ENCODE measurements around the gene GALNT9. TPM values are rescaled to one million over a fixed set of nuclear protein-coding genes. Genes with fewer than 3 reads are reported as not detected.

Gene GALNT9
- polyA plus RNA-seq, 1 of the 3 experiments (the other 2 are of a cell fraction): not detected

GRCh38 chr12:132199526-132200319 is 129.7 kb downstream of the GALNT9 start:
- CTCF ChIA-PET: no interaction called here
- H4K20me1 ChIP-seq (ENCODE audit: insufficient read depth): no peaks in the 10 kb centered on the region
- H3K4me3 ChIP-seq (ENCODE audit: low read depth in 2 of 2, low read length in 1 of 2): no peak overlapping the region
- H3K4me1 ChIP-seq (ENCODE audit: control insufficient read depth in 1 of 2, insufficient read depth in 2 of 2, low read depth in 1 of 2, low read length in 1 of 2): no peaks in the 10 kb centered on the region; a peak in 1 of 4 replicates
- no peak for DNase-seq
- H2AFZ ChIP-seq (ENCODE audit: low read depth): no peak overlapping the region
- no peak overlapping the region for H3K27ac ChIP-seq (ENCODE audit: low read depth in 2 of 2, low read length in 1 of 2)
- H3K9me2 ChIP-seq: no peaks in the 10 kb centered on the region
- POLR2A ChIA-PET: no interaction called here
- no peaks in the 10 kb centered on the region for H3K36me3 ChIP-seq (replicated peaks in 1 of 2; ENCODE audit: control insufficient read depth in 1 of 2, insufficient read depth in 2 of 2, low read length in 1 of 2)
- H3K79me2 ChIP-seq (ENCODE audit: insufficient read depth): no peaks in the 10 kb centered on the region
- H3K9me3 ChIP-seq: no peaks in the 10 kb centered on the region
- no peak overlapping the region for H3K4me2 ChIP-seq
- no peak overlapping the region for H3K9ac ChIP-seq
- H3F3A ChIP-seq (replicated peaks; ENCODE audit: insufficient read depth): no peaks in the 10 kb centered on the region
- peaks cover 98% of the 10 kb centered on the region for H3K27me3 ChIP-seq (ENCODE audit: insufficient read depth)
- WGBS (ENCODE audit: low lambda C conversion rate): 28% methylated on average over 19 of the region's 24 CpGs
- TF ChIP-seq SMC3 (IDR thresholded peaks at IDR 0.05; ENCODE audit: low read depth, low read length) (no peak), TEAD4 (IDR thresholded peaks at IDR 0.05; ENCODE audit: borderline replicate concordance, insufficient read depth) (no peak), RCOR1 (IDR thresholded peaks at IDR 0.05; ENCODE audit: low read length) (no peak), YY1 (IDR thresholded peaks at IDR 0.05; ENCODE audit: low read depth) (no peak)
- TF ChIP-seq, protein P1, sequence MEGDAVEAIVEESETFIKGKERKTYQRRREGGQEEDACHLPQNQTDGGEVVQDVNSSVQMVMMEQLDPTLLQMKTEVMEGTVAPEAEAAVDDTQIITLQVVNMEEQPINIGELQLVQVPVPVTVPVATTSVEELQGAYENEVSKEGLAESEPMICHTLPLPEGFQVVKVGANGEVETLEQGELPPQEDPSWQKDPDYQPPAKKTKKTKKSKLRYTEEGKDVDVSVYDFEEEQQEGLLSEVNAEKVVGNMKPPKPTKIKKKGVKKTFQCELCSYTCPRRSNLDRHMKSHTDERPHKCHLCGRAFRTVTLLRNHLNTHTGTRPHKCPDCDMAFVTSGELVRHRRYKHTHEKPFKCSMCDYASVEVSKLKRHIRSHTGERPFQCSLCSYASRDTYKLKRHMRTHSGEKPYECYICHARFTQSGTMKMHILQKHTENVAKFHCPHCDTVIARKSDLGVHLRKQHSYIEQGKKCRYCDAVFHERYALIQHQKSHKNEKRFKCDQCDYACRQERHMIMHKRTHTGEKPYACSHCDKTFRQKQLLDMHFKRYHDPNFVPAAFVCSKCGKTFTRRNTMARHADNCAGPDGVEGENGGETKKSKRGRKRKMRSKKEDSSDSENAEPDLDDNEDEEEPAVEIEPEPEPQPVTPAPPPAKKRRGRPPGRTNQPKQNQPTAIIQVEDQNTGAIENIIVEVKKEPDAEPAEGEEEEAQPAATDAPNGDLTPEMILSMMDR (IDR thresholded peaks at IDR 0.05): no peak

DNA sequence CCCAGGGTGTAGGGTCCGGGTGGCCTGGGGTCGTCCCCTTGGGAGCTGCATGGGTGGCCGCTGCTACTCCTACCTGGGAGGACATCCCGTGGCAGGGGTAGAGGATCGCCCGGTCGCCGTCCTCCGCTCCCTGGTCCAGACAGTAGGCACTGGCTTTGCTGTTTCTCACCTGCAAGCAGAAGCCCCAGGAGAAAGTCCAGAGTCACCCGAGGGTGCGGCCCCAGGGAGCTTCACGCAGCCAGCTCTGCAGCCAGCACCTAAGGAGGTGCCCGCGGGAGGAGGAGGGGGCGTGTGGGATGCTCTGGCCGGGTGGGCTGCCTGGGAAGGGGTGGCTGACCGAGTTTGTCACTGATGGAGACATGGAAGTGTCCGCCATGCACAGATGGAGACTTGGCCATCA is 130.3 kb downstream of the GALNT9 start:
- Histone ChIP-seq H3K27me3 (ENCODE audit: insufficient read depth) (peaks cover 98% of the 10 kb centered on the region), H3K36me3 (replicated peaks in 1 of 2; ENCODE audit: control insufficient read depth in 1 of 2, insufficient read depth in 2 of 2, low read length in 1 of 2) (no peaks in the 10 kb centered on the region), H3K9me3 (no peaks in the 10 kb centered on the region), H3K27ac (ENCODE audit: low read depth in 2 of 2, low read length in 1 of 2) (no peak overlapping the region), H2AFZ (ENCODE audit: low read depth) (no peak overlapping the region), H3K4me2 (no peak overlapping the region), H3K4me3 (ENCODE audit: low read depth in 2 of 2, low read length in 1 of 2) (no peak overlapping the region), H3K4me1 (ENCODE audit: control insufficient read depth in 1 of 2, insufficient read depth in 2 of 2, low read depth in 1 of 2, low read length in 1 of 2) (no peaks in the 10 kb centered on the region; a peak in 1 of 4 replicates), H3K79me2 (ENCODE audit: insufficient read depth) (no peaks in the 10 kb centered on the region), H3K9me2 (no peaks in the 10 kb centered on the region), H3K9ac (no peak overlapping the region), H3F3A (replicated peaks; ENCODE audit: insufficient read depth) (no peaks in the 10 kb centered on the region), H4K20me1 (ENCODE audit: insufficient read depth) (no peaks in the 10 kb centered on the region)
- POLR2A ChIA-PET: no interaction called here
- DNase-seq: no peak
- TF ChIP-seq YY1 (IDR thresholded peaks at IDR 0.05; ENCODE audit: low read depth) (no peak), POLR2AphosphoS5 (IDR thresholded peaks at IDR 0.05; ENCODE audit: low read depth, low read length) (no peak), SMC3 (IDR thresholded peaks at IDR 0.05; ENCODE audit: low read depth, low read length) (no peak)
- 11% methylated on average over 8 of the region's 18 CpGs for WGBS (ENCODE audit: low lambda C conversion rate)
- CTCF ChIA-PET: no interaction called here

DNA sequence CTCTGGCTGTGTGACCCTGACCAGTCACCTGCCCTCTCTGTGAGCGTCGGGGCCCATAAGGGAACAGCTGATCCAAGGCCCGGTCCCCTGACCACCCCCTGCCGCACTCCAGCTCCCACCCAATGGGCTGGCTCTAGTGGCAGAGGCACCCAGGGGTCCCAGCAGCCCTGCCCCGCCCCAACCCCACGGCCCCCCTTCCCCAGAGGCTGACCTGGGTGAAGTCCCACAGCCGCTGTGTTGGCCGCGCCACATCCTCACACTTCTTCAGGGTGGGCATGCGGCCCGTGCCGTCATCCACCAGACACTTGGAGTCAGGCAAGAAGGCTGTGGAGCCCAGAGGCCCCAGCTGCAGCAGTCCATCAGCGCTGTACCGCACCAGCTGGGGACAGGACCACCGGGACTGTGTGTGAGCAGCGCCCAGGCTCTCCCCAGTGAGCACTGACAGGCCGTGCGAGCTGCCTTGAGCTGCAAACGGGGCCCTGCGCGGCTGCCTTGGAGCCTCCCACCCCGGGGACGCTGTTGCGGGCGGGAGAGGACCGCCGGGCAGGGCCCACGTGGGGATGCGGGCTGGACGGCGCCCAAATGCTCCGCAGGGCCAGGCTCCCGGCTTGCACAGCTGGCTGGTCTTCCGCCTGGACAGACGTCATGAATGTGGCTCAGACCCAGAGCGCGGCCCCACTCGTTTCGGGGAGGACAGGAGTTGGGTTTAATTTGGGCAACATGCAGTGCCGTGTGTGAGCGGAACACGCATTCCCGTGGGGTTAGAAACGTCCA is 131.6 kb downstream of the GALNT9 start:
- CTCF ChIA-PET: interaction anchor here (0.7 to 1.3 kb wide), 3 partner anchors 14 to 217 kb away, joined by 3 to 4 read pairs (median 3); no protein-coding TSS in a partner anchor
- Histone ChIP-seq H3K9ac (no peak overlapping the region), H3K4me2 (no peak overlapping the region), H3K27ac (ENCODE audit: low read depth in 2 of 2, low read length in 1 of 2) (no peak overlapping the region), H4K20me1 (ENCODE audit: insufficient read depth) (no peaks in the 10 kb centered on the region), H3K4me3 (ENCODE audit: low read depth in 2 of 2, low read length in 1 of 2) (no peak overlapping the region), H3K4me1 (ENCODE audit: control insufficient read depth in 1 of 2, insufficient read depth in 2 of 2, low read depth in 1 of 2, low read length in 1 of 2) (no peaks in the 10 kb centered on the region; a peak in 1 of 4 replicates), H3K9me2 (no peaks in the 10 kb centered on the region), H3K27me3 (ENCODE audit: insufficient read depth) (peaks cover 98% of the 10 kb centered on the region), H3K79me2 (ENCODE audit: insufficient read depth) (no peaks in the 10 kb centered on the region), H3K9me3 (no peaks in the 10 kb centered on the region), H2AFZ (ENCODE audit: low read depth) (no peak overlapping the region), H3F3A (replicated peaks; ENCODE audit: insufficient read depth) (no peaks in the 10 kb centered on the region), H3K36me3 (replicated peaks in 1 of 2; ENCODE audit: control insufficient read depth in 1 of 2, insufficient read depth in 2 of 2, low read length in 1 of 2) (no peaks in the 10 kb centered on the region)
- 50% methylated on average over 13 of the region's 44 CpGs for WGBS (ENCODE audit: low lambda C conversion rate)
- TF ChIP-seq, protein P1 (IDR thresholded peaks at IDR 0.05): no peak
- TF ChIP-seq NFIC (IDR thresholded peaks at IDR 0.05; ENCODE audit: borderline replicate concordance) (no peak), GABPA (IDR thresholded peaks at IDR 0.05; ENCODE audit: low read depth) (no peak)
- no peak for DNase-seq
- POLR2A ChIA-PET: no interaction called here

Measured in SK-N-SH (cell line).